GM21528 (cell line): ENCODE data around the gene RBM4.
"Not testable (repeated sequence)": the region's sequence is repeated elsewhere in the genome, so short reads cannot be mapped to it uniquely, and the experiment has no call there.

Experiments
- ATAC-seq: cut with Tn5 transposase; IDR thresholded peaks from one replicate; pipeline ENCODE4 v1.9.1; 2021; ENCODE audit warnings: mild to moderate bottlenecking, moderate library complexity; ENCODE audit not compliant: unreplicated experiment, low FRiP score

The RBM4 gene

GRCh38 chr11:66616379-66617154 is 21.9 kb upstream of the RBM4 start, which contains the start of gene RBM14:
RBM14 (plus strand) TSS chr11:66616630; CDS start chr11:66616721, 91 bp downstream.
- peak; percentile 81 for ATAC-seq

DNA sequence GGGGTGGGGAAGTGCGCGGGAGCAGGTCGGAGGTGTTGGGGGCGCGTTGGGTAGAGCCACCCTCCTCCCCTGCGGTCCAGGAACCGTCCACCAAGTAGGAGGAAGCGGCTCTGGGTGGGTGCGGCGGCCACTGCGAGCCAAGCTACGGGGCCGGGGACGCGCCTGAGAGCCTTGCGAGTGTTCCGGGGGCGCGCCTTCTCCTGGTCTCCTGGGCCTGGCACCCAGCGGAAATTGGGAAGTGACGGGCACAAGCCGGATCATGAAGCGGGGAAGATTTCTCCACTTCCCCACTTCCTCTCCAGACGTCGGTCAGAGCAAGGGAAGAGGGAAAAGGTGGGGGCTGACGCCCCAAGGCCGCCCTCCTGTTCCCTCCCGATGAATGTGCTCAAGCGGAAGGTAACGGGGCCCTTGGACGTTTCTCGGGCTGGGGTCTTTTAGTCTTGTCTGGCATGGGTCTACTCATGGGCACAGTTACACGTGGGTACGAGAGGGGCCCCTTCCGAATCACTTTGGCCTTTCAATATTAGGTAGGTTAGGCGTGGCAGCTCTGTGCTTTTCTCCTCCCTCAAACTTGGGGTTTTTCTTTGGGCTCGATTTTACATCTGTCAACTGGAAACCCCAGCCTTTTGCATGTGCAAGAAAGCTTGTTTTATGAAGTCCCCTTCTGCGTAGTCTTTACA is 21.2 kb upstream of the RBM4 start:
- no peak for ATAC-seq

DNA sequence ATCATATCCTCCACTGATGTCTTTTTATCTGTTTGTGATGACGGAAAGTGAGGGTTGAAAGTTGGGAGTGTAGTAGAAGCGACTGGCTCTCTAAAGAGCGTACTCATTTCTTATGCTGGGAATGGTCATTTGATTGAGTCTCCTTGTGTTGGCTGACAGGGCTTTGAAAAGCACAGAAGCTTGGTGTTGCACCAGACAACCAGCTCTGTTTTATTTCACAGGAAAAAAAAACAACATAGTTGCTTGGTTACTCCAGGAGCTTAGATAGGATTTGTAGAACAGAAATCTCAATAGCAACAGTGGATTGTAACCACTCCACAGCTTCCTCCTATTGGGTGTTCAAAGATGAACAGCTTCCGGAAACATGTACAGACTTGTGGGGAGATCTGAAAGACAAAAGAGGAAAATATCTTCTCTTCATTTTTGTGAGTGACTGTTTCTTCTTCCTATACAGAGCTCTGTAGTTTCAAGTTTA is 19.4 kb upstream of the RBM4 start:
- ATAC-seq, result no peak

GRCh38 chr11:66624450-66624849 is 14.1 kb upstream of the RBM4 start:
- no peak for ATAC-seq

- no peak for ATAC-seq
These were observed 13.3 kb upstream of the RBM4 start for GRCh38 chr11:66625041-66625751.

DNA sequence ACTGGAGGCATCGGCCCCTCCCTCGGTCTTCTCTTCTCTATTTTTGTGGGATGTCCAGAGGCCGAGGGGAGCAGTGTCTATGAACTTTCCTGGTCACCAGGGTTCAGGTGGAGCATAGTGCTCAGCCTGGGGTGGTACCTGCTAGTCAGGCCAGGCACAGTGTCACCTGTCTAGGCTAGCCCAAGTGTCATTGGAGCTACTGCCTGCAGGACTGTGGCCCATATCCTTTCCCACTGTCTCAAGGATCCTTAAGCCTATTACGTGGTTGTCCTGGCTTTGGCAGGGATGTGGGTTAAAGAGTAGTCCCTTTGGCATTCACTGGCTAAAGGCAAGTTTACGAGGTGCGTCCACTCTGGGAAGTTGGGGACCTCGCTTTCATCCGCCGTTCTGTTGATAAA is 12.8 kb upstream of the RBM4 start:
- no peak for ATAC-seq

- no peak for ATAC-seq
These were observed 12.1 kb upstream of the RBM4 start for GRCh38 chr11:66626382-66626781.

DNA sequence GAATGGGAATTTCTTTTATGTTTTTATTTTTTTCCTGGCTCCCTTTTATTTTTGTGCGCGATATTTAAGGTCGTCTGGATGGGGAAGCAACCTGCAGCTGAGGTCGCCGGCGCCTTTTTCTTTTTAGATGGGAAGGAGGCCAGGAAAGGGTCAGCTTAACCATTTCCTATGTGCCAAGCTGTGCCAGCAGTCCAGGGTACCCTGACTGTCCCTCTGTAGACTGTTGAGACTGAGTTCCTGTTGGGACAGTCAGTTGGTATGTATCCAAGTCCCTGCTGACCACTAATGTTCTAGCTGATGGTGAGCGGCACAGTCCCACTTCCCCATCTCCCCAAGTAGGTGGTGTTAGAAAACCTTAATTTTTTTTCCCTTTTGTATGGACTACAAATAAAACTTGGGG is 11.6 kb upstream of the RBM4 start:
- ATAC-seq, result no peak

GRCh38 chr11:66628061-66628603 is 10.4 kb upstream of the RBM4 start:
- no peak for ATAC-seq

DNA sequence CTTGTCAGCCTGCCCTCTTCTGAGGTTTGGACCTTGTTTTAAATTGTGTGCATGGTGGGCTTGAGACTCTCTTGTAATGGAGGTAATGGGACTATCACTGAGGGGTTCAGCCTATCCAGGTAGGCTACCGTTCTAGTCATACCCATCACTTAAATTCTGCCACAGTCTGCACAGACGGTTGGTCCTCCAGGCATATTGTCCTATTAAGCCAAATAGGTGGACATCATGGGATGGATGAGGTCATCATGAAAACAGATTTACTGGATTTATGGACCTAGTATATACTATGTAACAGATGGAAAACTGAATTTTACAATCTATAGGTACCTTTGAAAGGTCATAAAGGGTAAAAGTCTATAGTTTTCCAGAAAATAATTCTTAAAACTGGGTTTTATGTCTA is 9.1 kb upstream of the RBM4 start:
- no peak for ATAC-seq

DNA sequence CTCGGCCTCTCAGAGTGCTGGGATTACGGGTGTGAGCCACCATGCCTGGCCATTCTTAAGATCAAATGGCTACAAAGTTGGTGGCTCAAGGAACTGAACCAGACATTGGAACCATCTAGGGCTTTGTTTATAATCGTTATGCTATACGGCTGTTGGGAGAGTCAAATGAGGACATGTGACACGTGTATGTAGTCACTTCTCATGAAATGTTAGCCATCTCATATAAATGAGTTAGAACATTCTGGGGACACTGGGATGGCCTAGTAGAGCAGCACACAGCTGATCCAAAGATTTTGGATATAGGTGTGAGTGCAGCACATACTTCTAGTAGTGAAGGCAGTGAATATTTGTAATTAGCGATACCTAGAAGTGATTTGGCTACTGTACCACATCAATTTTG is 6.6 kb upstream of the RBM4 start:
- no peak for ATAC-seq

GRCh38 chr11:66632952-66633351 is 5.6 kb upstream of the RBM4 start:
- ATAC-seq, result no peak

DNA sequence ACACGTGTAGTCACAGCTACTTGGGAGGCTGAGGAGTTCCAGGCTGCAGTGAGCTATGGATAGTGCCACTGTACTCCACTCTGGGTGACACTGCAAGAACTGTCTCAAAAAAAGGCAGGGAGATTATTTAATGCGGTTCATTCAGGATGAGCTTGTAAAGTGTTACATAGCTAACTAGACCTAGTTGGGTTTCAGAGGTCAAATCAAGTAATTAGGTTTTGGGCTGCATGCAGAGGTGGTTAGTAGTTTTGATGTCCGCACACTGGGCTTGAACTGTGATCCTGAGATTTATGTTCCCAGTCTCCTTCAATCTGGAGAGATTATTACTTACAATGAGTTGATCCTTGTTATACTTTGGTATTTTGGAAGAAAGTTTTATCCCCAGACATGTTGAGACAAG is 2.1 kb upstream of the RBM4 start:
- ATAC-seq, result no peak

GRCh38 chr11:66637557-66638176 is 836 bp upstream of the RBM4 start:
- ATAC-seq, result no peak

- no peak for ATAC-seq
These were observed 737 bp downstream of the RBM4 start for GRCh38 chr11:66639066-66639813.

DNA sequence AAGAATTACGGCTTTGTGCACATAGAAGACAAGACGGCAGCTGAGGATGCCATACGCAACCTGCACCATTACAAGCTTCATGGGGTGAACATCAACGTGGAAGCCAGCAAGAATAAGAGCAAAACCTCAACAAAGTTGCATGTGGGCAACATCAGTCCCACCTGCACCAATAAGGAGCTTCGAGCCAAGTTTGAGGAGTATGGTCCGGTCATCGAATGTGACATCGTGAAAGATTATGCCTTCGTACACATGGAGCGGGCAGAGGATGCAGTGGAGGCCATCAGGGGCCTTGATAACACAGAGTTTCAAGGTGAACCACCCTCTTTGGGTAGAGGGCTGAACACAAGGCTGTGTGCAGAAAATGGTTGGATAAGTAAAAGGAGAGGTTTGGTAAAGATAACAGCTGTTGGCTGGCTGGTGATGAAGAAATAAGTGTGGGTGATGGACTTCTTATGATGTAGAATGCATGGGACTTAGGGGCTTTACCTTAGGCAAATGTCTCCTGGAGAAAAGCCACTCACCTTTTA is 1.4 kb downstream of the RBM4 start:
- not testable (repeated sequence) for ATAC-seq

GRCh38 chr11:66641834-66642233 is 3.3 kb downstream of the RBM4 start:
- no peak for ATAC-seq

GRCh38 chr11:66643745-66644437 is 5.4 kb downstream of the RBM4 start:
- no peak for ATAC-seq

- ATAC-seq, result no peak
These were observed 8.3 kb downstream of the RBM4 start for GRCh38 chr11:66646828-66647227.
